Tibial nerve (tissue), 4 donors: ENCODE results near the gene GLRA2.

Experiments
- CTCF ChIP-seq, 5 experiments: fragments of 200-600 bp in 3 of 5; fragments of 450-650 bp in 2 of 5; sonication (generic) in 3 of 5; IDR thresholded peaks; one replicate each; pipeline ENCODE4 v1.5.1; 2016 to 2019; ENCODE audit warnings: antibody characterized with exemption in 5 of 5, mild to moderate bottlenecking in 3 of 5, moderate library complexity in 2 of 5
- EP300 ChIP-seq, 2 donors: sonication (generic); formaldehyde crosslinking; IDR thresholded peaks; one replicate each; pipeline ENCODE4 v1.6.1; 2017; ENCODE audit warnings: antibody characterized with exemption in 2 of 2, mild to moderate bottlenecking in 1 of 2
- POLR2A ChIP-seq, 2 donors: fragments of 450-650 bp; IDR thresholded peaks; one replicate each; pipeline ENCODE4 v1.6.1; 2017; ENCODE audit warnings: antibody characterized with exemption in 2 of 2, mild to moderate bottlenecking in 2 of 2, moderate library complexity in 2 of 2

- TF ChIP-seq POLR2A (IDR thresholded peaks at IDR 0.05) (no peak), CTCF (IDR thresholded peaks at IDR 0.05) (no peak), EP300 (IDR thresholded peaks at IDR 0.05) (no peak)
These were observed 24.3 kb upstream of the GLRA2 start for GRCh38 chrX:14504960-14505538.
